H1 (cell line): ENCODE data around the gene KRT72. TPM values are rescaled to one million over a fixed set of nuclear protein-coding genes. Genes with fewer than 3 reads are reported as not detected.
"Not testable (repeated sequence)": the region's sequence is repeated elsewhere in the genome, so short reads cannot be mapped to it uniquely, and the experiment has no call there.

Experiments used
- CTCF ChIA-PET: fragments of 300-600 bp; sonication (Branson Sonifier 250); formaldehyde crosslinking; loops from one replicate; lab custom pipeline; 2021; ENCODE audit not compliant: partially characterized antibody; lab: Charles Lee
- POLR2A ChIA-PET: fragments of 300-600 bp; sonication (Branson Sonifier 250); formaldehyde crosslinking; loops from one replicate; lab custom pipeline; 2021; ENCODE audit warnings: inconsistent platforms; ENCODE audit not compliant: partially characterized antibody; lab: Charles Lee
- DNase-seq, 2 experiments: peaks; one replicate each; pipeline versions ENCODE4 v3.0.0 to v3.0.0-alpha.2; 2010 to 2022; ENCODE audit warnings: low spot score in 2 of 2, low read depth in 1 of 2, mixed read lengths in 1 of 2
- FAIRE-seq: peaks from 2 replicates; lab custom pipeline; 2011; peaks lifted over from hg19 to GRCh38; lab: Jason Lieb, UNC
- H2AFZ ChIP-seq: 2 replicates; pipeline ENCODE4 v1.8.1; 2012; ENCODE audit warnings: low read length, inconsistent platforms
- H2AK5ac ChIP-seq: 2 replicates; pipeline ENCODE4 v1.6.1; 2013; ENCODE audit warnings: low read depth, low read length
- H2BK120ac ChIP-seq: replicated peaks from 2 replicates; pipeline ENCODE3; 2013; ENCODE audit warnings: low read depth, low read length, inconsistent platforms
- H2BK12ac ChIP-seq: 2 replicates; pipeline ENCODE4 v1.6.1; 2013; ENCODE audit warnings: low read depth, low read length
- H2BK15ac ChIP-seq: 2 replicates; pipeline ENCODE4 v1.6.1; 2013; ENCODE audit warnings: low read length
- H2BK20ac ChIP-seq: 2 replicates; pipeline ENCODE4 v1.6.1; 2013; ENCODE audit warnings: low read length
- H2BK5ac ChIP-seq: 2 replicates; pipeline ENCODE4 v1.6.1; 2013; ENCODE audit warnings: low read depth, low read length
- H3K14ac ChIP-seq: 2 replicates; pipeline ENCODE4 v1.6.1; 2013; ENCODE audit warnings: inconsistent platforms; ENCODE audit not compliant: insufficient read length
- H3K18ac ChIP-seq: 2 replicates; pipeline ENCODE4 v1.6.1; 2013; ENCODE audit warnings: low read length; ENCODE audit errors: extremely low read depth
- H3K23ac ChIP-seq: 2 replicates; pipeline ENCODE4 v1.6.1; 2013; ENCODE audit warnings: inconsistent platforms; ENCODE audit not compliant: insufficient read length
- H3K23me2 ChIP-seq: 2 replicates; pipeline ENCODE4 v1.6.1; 2013; ENCODE audit warnings: low read depth, low read length
- H3K27ac ChIP-seq: 2 replicates; pipeline ENCODE4 v1.6.1; 2011; ENCODE audit warnings: low read depth, low read length, inconsistent platforms
- H3K27me3 ChIP-seq, 4 experiments: replicated peaks in 1 of 4; 1 replicate in 1 of 4; 2 replicates in 3 of 4; pipeline versions ENCODE4 v1.6.1 to v1.8.1; 2011 to 2013; ENCODE audit warnings: low read length in 3 of 4, mild to moderate bottlenecking in 3 of 4, inconsistent platforms in 2 of 4, mixed read lengths in 2 of 4, moderate library complexity in 1 of 4; ENCODE audit not compliant: control insufficient read depth in 3 of 4, insufficient read depth in 3 of 4; ENCODE audit errors: extremely low read depth in 1 of 4
- H3K36me3 ChIP-seq, 4 experiments: 2 replicates each; pipeline versions ENCODE4 v1.6.1 to v1.8.1; 2011 to 2013; ENCODE audit warnings: mild to moderate bottlenecking in 4 of 4, low read length in 3 of 4, moderate library complexity in 2 of 4, control low read depth in 1 of 4, inconsistent platforms in 1 of 4; ENCODE audit not compliant: insufficient read depth in 4 of 4, control insufficient read depth in 2 of 4
- H3K4ac ChIP-seq: replicated peaks from 2 replicates; pipeline ENCODE3; 2013; ENCODE audit warnings: low read length, low read depth, mixed read lengths, inconsistent platforms; ENCODE audit not compliant: insufficient read length
- H3K4me1 ChIP-seq, 4 experiments: replicated peaks in 1 of 4; 1 replicate in 1 of 4; 2 replicates in 3 of 4; pipeline versions ENCODE4 v1.6.1 to v1.8.1; 2011 to 2013; ENCODE audit warnings: low read length in 3 of 4, inconsistent platforms in 2 of 4, mixed read lengths in 1 of 4; ENCODE audit not compliant: insufficient read depth in 4 of 4, control insufficient read depth in 3 of 4
- H3K4me2 ChIP-seq, 2 experiments: 2 replicates each; pipeline versions ENCODE4 v1.6.1 to v1.8.1; 2011 to 2013; ENCODE audit warnings: low read depth in 2 of 2, low read length in 2 of 2, control low read depth in 1 of 2, inconsistent platforms in 1 of 2, mild to moderate bottlenecking in 1 of 2; ENCODE audit not compliant: insufficient read depth in 1 of 2
- H3K4me3 ChIP-seq, 4 experiments: fragments of 200-600, 300-600 bp in 1 of 4; sonication (generic), shearing (Covaris generic), sonication (Bioruptor Twin) in 1 of 4; 2 replicates each; pipeline versions ENCODE4 v1.5.1 to v1.8.1; 2011 to 2016; ENCODE audit warnings: low read length in 4 of 4, low read depth in 3 of 4, control low read depth in 2 of 4, inconsistent platforms in 2 of 4, mild to moderate bottlenecking in 2 of 4, mixed read lengths in 1 of 4, moderate library complexity in 1 of 4; ENCODE audit not compliant: insufficient read depth in 2 of 4; ENCODE audit errors: extremely low read depth in 1 of 4
- H3K56ac ChIP-seq: replicated peaks from 2 replicates; pipeline ENCODE3; 2013; ENCODE audit warnings: low read depth, mild to moderate bottlenecking, mixed read lengths, low read length, inconsistent platforms; ENCODE audit not compliant: insufficient read length
- H3K79me1 ChIP-seq: 2 replicates; pipeline ENCODE4 v1.6.1; 2013; ENCODE audit warnings: low read depth, low read length, control low read depth
- H3K79me2 ChIP-seq, 2 experiments: 2 replicates each; pipeline versions ENCODE4 v1.6.1 to v1.8.1; 2012 to 2013; ENCODE audit warnings: low read length in 2 of 2, mild to moderate bottlenecking in 2 of 2, inconsistent platforms in 1 of 2; ENCODE audit not compliant: insufficient read depth in 2 of 2, control insufficient read depth in 1 of 2
- H3K9ac ChIP-seq, 4 experiments: replicated peaks in 1 of 4; 1 replicate in 1 of 4; 2 replicates in 3 of 4; pipeline versions ENCODE4 v1.6.1 to v1.8.1; 2011 to 2013; ENCODE audit warnings: low read depth in 3 of 4, low read length in 3 of 4, control low read depth in 2 of 4, mild to moderate bottlenecking in 2 of 4, moderate library complexity in 2 of 4, inconsistent platforms in 1 of 4; ENCODE audit errors: extremely low read depth in 1 of 4
- H3K9me3 ChIP-seq, 2 experiments: 2 replicates each; pipeline versions ENCODE4 v1.6.1 to v1.8.1; 2012 to 2013; ENCODE audit warnings: mild to moderate bottlenecking in 2 of 2, moderate library complexity in 2 of 2, control low read depth in 1 of 2, inconsistent platforms in 1 of 2, low read depth in 1 of 2, low read length in 1 of 2, mixed read lengths in 1 of 2; ENCODE audit not compliant: insufficient read depth in 2 of 2
- H4K20me1 ChIP-seq, 2 experiments: replicated peaks in 1 of 2; 2 replicates each; pipeline versions ENCODE3 to v1.8.1; 2011 to 2013; ENCODE audit warnings: inconsistent platforms in 2 of 2, low read length in 2 of 2, mild to moderate bottlenecking in 1 of 2; ENCODE audit not compliant: insufficient read depth in 2 of 2, control insufficient read depth in 1 of 2
- H4K5ac ChIP-seq: 2 replicates; pipeline ENCODE4 v1.6.1; 2013; ENCODE audit warnings: low read length, low read depth, mixed read lengths, inconsistent platforms; ENCODE audit not compliant: insufficient read length
- H4K8ac ChIP-seq: 2 replicates; pipeline ENCODE4 v1.8.0; 2013; ENCODE audit warnings: mild to moderate bottlenecking, moderate library complexity, low read length, inconsistent platforms; ENCODE audit not compliant: insufficient read depth; ENCODE audit errors: extremely low read depth
- H4K91ac ChIP-seq: replicated peaks from 2 replicates; pipeline ENCODE3; 2013; ENCODE audit warnings: low read length, mixed read lengths, inconsistent platforms; ENCODE audit not compliant: insufficient read length
- WGBS, 2 experiments: shearing (Covaris generic) in 1 of 2; methylation state at CpG; one replicate each; pipeline versions ENCODE4 v1.1.6 to v1.1.7; 2013 to 2015; ENCODE audit warnings: low lambda C conversion rate in 2 of 2, mixed read lengths in 2 of 2, inconsistent platforms in 1 of 2, low coverage in 1 of 2, missing lambda C conversion rate in 1 of 2; ENCODE audit not compliant: insufficient replicate concordance in 2 of 2, insufficient coverage in 1 of 2, insufficient read length in 1 of 2; ENCODE audit errors: extremely low coverage in 1 of 2, missing lambda C conversion rate in 1 of 2; 5-methylcytosine and 5-hydroxymethylcytosine counted together
- polyA plus RNA-seq, 7 experiments: library from polyadenylated mRNA; depleted of rRNA in 3 of 7; stranded (reverse) in 5 of 7; unstranded in 2 of 7; fragments of >200 nt in 5 of 7; fragments of 200-250 nt in 2 of 7; gene quantifications; 1 replicate in 5 of 7; 2 replicates in 1 of 7; 4 replicates in 1 of 7; pipeline versions ENCODE4 v1.2.1 to v1.2.3, GENCODE V29; 2011 to 2013; ENCODE audit warnings: missing spikeins in 2 of 7, mixed read lengths in 2 of 7
- total RNA-seq: library from RNA; stranded (reverse); fragmentation: NEBNext Ultra II Directional; extraction: Animal tissue kit (Norgen Biotek cat#: 25700); gene quantifications from 2 replicates; pipeline ENCODE4 v1.2.1, GENCODE V29; 2021

The KRT72 gene
- total and polyA plus RNA-seq, 2 of the 8 experiments (the other 6 are each of a cell fraction or from before 2014, with no cell fraction given): not detected

GRCh38 chr12:52594237-52594636 lies 7.0 kb downstream of the KRT72 start:
- H2BK12ac ChIP-seq, H3K79me2 ChIP-seq, H4K8ac ChIP-seq, H3K4me1 ChIP-seq, H3K23ac ChIP-seq, H3K18ac ChIP-seq, H3K27ac ChIP-seq, H3K4me2 ChIP-seq, H2BK15ac ChIP-seq, H3K27me3 ChIP-seq, H4K20me1 ChIP-seq, H4K5ac ChIP-seq, H2AFZ ChIP-seq, H3K4me3 ChIP-seq, FAIRE-seq, H3K79me1 ChIP-seq, POLR2A ChIA-PET, H3K14ac ChIP-seq, H3K36me3 ChIP-seq, H2BK120ac ChIP-seq, DNase-seq, H3K56ac ChIP-seq, H4K91ac ChIP-seq, H3K9ac ChIP-seq, H3K23me2 ChIP-seq, H2AK5ac ChIP-seq, H2BK20ac ChIP-seq, H3K4ac ChIP-seq, H2BK5ac ChIP-seq: not testable (repeated sequence)
- 85% methylated on average over 3 of the region's 4 CpGs; no CpG with 5 or more reads in 1 of the 2 experiments for WGBS, 2 experiments
- H3K9me3 ChIP-seq: peaks cover 23 to 27% of the 10 kb centered on the region in 2 experiments
- CTCF ChIA-PET: interaction anchor here (2.9 to 23.2 kb wide), 2 partner anchors 10 to 281 kb away, joined by 15 to 502 read pairs; no protein-coding TSS in a partner anchor
